ENCODE measurements around the gene CX3CL1. TPM values are rescaled to one million over a fixed set of nuclear protein-coding genes. Genes with fewer than 3 reads are reported as not detected.

The CX3CL1 gene
- polyA plus RNA-seq, 1 experiment = 0.02 TPM

- TF ChIP-seq, protein P1, sequence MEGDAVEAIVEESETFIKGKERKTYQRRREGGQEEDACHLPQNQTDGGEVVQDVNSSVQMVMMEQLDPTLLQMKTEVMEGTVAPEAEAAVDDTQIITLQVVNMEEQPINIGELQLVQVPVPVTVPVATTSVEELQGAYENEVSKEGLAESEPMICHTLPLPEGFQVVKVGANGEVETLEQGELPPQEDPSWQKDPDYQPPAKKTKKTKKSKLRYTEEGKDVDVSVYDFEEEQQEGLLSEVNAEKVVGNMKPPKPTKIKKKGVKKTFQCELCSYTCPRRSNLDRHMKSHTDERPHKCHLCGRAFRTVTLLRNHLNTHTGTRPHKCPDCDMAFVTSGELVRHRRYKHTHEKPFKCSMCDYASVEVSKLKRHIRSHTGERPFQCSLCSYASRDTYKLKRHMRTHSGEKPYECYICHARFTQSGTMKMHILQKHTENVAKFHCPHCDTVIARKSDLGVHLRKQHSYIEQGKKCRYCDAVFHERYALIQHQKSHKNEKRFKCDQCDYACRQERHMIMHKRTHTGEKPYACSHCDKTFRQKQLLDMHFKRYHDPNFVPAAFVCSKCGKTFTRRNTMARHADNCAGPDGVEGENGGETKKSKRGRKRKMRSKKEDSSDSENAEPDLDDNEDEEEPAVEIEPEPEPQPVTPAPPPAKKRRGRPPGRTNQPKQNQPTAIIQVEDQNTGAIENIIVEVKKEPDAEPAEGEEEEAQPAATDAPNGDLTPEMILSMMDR (IDR thresholded peaks at IDR 0.05; ENCODE audit: insufficient read depth, low read depth, low read length) = no peak
- CTCF ChIA-PET = no interaction called here
- POLR2A ChIA-PET = no interaction called here
- H3K36me3 ChIP-seq (ENCODE audit: control insufficient read depth, insufficient read depth, low read length) = no peaks in the 10 kb centered on the region
- H3K27me3 ChIP-seq (ENCODE audit: control insufficient read depth, insufficient read depth, low read length) = peaks cover 7% of the 10 kb centered on the region
- no peak overlapping the region for H3K4me3 ChIP-seq (ENCODE audit: low read depth, low read length)
- no peak for DNase-seq (ENCODE audit: low read depth)
These were observed 35.4 kb downstream of the CX3CL1 start for GRCh38 chr16:57407521-57408353.

DNA sequence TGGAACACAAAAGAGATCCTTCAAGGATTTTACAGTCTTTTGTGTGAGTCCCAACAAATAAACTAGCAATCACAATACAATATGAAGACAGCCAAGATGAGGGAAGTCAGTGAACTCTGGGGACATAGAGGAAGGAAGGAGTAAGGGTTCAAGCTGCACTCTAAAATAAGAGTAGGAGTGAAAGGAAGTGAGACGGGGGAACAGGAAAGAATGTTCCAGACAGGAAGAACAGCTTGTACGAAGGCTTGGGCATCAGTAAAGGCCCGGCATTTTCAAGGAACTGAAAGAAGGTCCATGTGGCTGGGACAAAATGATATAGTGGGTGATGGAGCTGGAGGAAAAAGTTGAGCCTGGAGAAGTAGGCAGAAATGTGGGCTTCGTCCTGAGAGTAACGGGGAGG is 36.8 kb downstream of the CX3CL1 start:
- no peaks in the 10 kb centered on the region for H3K36me3 ChIP-seq (ENCODE audit: control insufficient read depth, insufficient read depth, low read length)
- no peak overlapping the region for H3K4me3 ChIP-seq (ENCODE audit: low read depth, low read length)
- ChIA-PET POLR2A (no interaction called here), CTCF (interaction anchor here (1.0 kb wide), 2 partner anchors 8 to 10 kb away, joined by 3 to 4 read pairs; no protein-coding TSS in a partner anchor)
- H3K27me3 ChIP-seq (ENCODE audit: control insufficient read depth, insufficient read depth, low read length) = peaks cover 8% of the 10 kb centered on the region
- no peak for DNase-seq (ENCODE audit: low read depth)
- TF ChIP-seq, protein P1 (IDR thresholded peaks at IDR 0.05; ENCODE audit: insufficient read depth, low read depth, low read length) = no peak

- no peaks in the 10 kb centered on the region for H3K36me3 ChIP-seq (ENCODE audit: control insufficient read depth, insufficient read depth, low read length)
- no peak for DNase-seq (ENCODE audit: low read depth)
- ChIA-PET CTCF (interaction anchor here (1.0 to 17.0 kb wide), 3 partner anchors 7 to 104 kb away, joined by 3 to 461 read pairs (median 4); no protein-coding TSS in a partner anchor), POLR2A (no interaction called here)
- TF ChIP-seq, protein P1 (IDR thresholded peaks at IDR 0.05; ENCODE audit: insufficient read depth, low read depth, low read length) = no peak
- H3K27me3 ChIP-seq (ENCODE audit: control insufficient read depth, insufficient read depth, low read length) = peaks cover 5% of the 10 kb centered on the region
- H3K4me3 ChIP-seq (ENCODE audit: low read depth, low read length) = no peak overlapping the region
These were observed 37.7 kb downstream of the CX3CL1 start for GRCh38 chr16:57409870-57410587.

- Histone ChIP-seq H3K36me3 (ENCODE audit: control insufficient read depth, insufficient read depth, low read length) (no peaks in the 10 kb centered on the region), H3K27me3 (ENCODE audit: control insufficient read depth, insufficient read depth, low read length) (peaks cover 4% of the 10 kb centered on the region), H3K4me3 (ENCODE audit: low read depth, low read length) (no peak overlapping the region)
- TF ChIP-seq, protein P1 (IDR thresholded peaks at IDR 0.05; ENCODE audit: insufficient read depth, low read depth, low read length) = no peak
- POLR2A ChIA-PET = no interaction called here
- CTCF ChIA-PET = interaction anchor here (17.0 kb wide), 1 partner anchor 105 kb away, joined by 461 read pairs; no protein-coding TSS in a partner anchor
- DNase-seq (ENCODE audit: low read depth) = no peak
These were observed 39.2 kb downstream of the CX3CL1 start for GRCh38 chr16:57411362-57411976.

GRCh38 chr16:57412584-57412983 is 40.3 kb downstream of the CX3CL1 start:
- no peak for DNase-seq (ENCODE audit: low read depth)
- Histone ChIP-seq H3K36me3 (ENCODE audit: control insufficient read depth, insufficient read depth, low read length) (no peaks in the 10 kb centered on the region), H3K27me3 (ENCODE audit: control insufficient read depth, insufficient read depth, low read length) (peaks cover 4% of the 10 kb centered on the region), H3K4me3 (ENCODE audit: low read depth, low read length) (no peak overlapping the region)
- TF ChIP-seq, protein P1 (IDR thresholded peaks at IDR 0.05; ENCODE audit: insufficient read depth, low read depth, low read length) = no peak
- POLR2A ChIA-PET = no interaction called here
- CTCF ChIA-PET = interaction anchor here (1.0 to 17.0 kb wide), 4 partner anchors 22 to 107 kb away, joined by 3 to 461 read pairs (median 4); no protein-coding TSS in a partner anchor

All from BJ (cell line).